H9 (cell line): ENCODE results near the gene SLC25A41. TPM values are rescaled to one million over a fixed set of nuclear protein-coding genes. Genes with fewer than 3 reads are reported as not detected.

Experiments
- DNase-seq: peaks from one replicate; pipeline ENCODE4 v3.0.0-alpha.2; 2017
- H2AFZ ChIP-seq: one replicate; pipeline ENCODE4 v1.6.1; 2013; ENCODE audit warnings: mild to moderate bottlenecking, low read length, control low read depth, moderate library complexity
- H2AK5ac ChIP-seq: 2 replicates; pipeline ENCODE4 v1.6.1; 2013; ENCODE audit warnings: low read length, control low read depth, mixed read lengths; ENCODE audit not compliant: insufficient read length
- H2BK120ac ChIP-seq: one replicate; pipeline ENCODE4 v1.6.1; 2013; ENCODE audit warnings: low read depth, mild to moderate bottlenecking, low read length, control low read depth, inconsistent platforms; ENCODE audit not compliant: poor library complexity, severe bottlenecking
- H2BK12ac ChIP-seq: 2 replicates; pipeline ENCODE4 v1.6.1; 2013; ENCODE audit warnings: low read length, control low read depth, mixed read lengths, low read depth; ENCODE audit not compliant: insufficient read length
- H2BK15ac ChIP-seq: 2 replicates; pipeline ENCODE4 v1.6.1; 2013; ENCODE audit warnings: low read depth, low read length, control low read depth
- H2BK20ac ChIP-seq: one replicate; pipeline ENCODE4 v1.6.1; 2013; ENCODE audit warnings: low read depth, mild to moderate bottlenecking, low read length, control low read depth, inconsistent platforms; ENCODE audit not compliant: poor library complexity, severe bottlenecking
- H2BK5ac ChIP-seq: 2 replicates; pipeline ENCODE4 v1.6.1; 2013; ENCODE audit warnings: low read length, control low read depth, mixed read lengths; ENCODE audit not compliant: insufficient read length
- H3K14ac ChIP-seq: 2 replicates; pipeline ENCODE4 v1.6.1; 2013; ENCODE audit warnings: low read length, control low read depth; ENCODE audit not compliant: insufficient read depth
- H3K18ac ChIP-seq: 2 replicates; pipeline ENCODE4 v1.6.1; 2013; ENCODE audit warnings: low read depth, mild to moderate bottlenecking, mixed read lengths, low read length, control low read depth; ENCODE audit not compliant: insufficient read length
- H3K23ac ChIP-seq: 2 replicates; pipeline ENCODE4 v1.6.1; 2013; ENCODE audit warnings: low read length, control low read depth, mixed read lengths, low read depth; ENCODE audit not compliant: insufficient read length
- H3K23me2 ChIP-seq: 2 replicates; pipeline ENCODE4 v1.6.1; 2013; ENCODE audit warnings: low read depth, mild to moderate bottlenecking, mixed read lengths, low read length, control low read depth; ENCODE audit not compliant: insufficient read length, poor library complexity, severe bottlenecking
- H3K27ac ChIP-seq: 2 replicates; pipeline ENCODE4 v1.5.1; 2013; ENCODE audit warnings: low read length, control low read depth, mixed read lengths, low read depth; ENCODE audit not compliant: insufficient read length
- H3K27me3 ChIP-seq: 2 replicates; pipeline ENCODE4 v1.6.1; 2013; ENCODE audit warnings: low read length, control low read depth, inconsistent platforms; ENCODE audit not compliant: insufficient read depth
- H3K4ac ChIP-seq: 2 replicates; pipeline ENCODE4 v1.6.1; 2013; ENCODE audit warnings: low read depth, mild to moderate bottlenecking, control low read depth, inconsistent platforms, low read length, moderate library complexity
- H3K4me1 ChIP-seq: 2 replicates; pipeline ENCODE4 v1.6.1; 2013; ENCODE audit warnings: low read length, control low read depth, inconsistent platforms; ENCODE audit not compliant: insufficient read depth
- H3K4me2 ChIP-seq: 2 replicates; pipeline ENCODE4 v1.6.1; 2013; ENCODE audit warnings: low read length, control low read depth, mixed read lengths; ENCODE audit not compliant: insufficient read length, insufficient read depth
- H3K56ac ChIP-seq: 2 replicates; pipeline ENCODE4 v1.6.1; 2013; ENCODE audit warnings: low read depth, mild to moderate bottlenecking, mixed read lengths, low read length, control low read depth; ENCODE audit not compliant: insufficient read length
- H3K79me1 ChIP-seq: 2 replicates; pipeline ENCODE4 v1.6.1; 2013; ENCODE audit warnings: low read depth, mild to moderate bottlenecking, moderate library complexity, low read length, control low read depth, inconsistent platforms; ENCODE audit not compliant: insufficient read depth, poor library complexity, severe bottlenecking
- H3K79me2 ChIP-seq: 2 replicates; pipeline ENCODE4 v1.6.1; 2013; ENCODE audit warnings: low read length, control low read depth, inconsistent platforms; ENCODE audit not compliant: insufficient read depth
- H3K9ac ChIP-seq: 2 replicates; pipeline ENCODE4 v1.6.1; 2013; ENCODE audit warnings: low read length, control low read depth, mixed read lengths; ENCODE audit not compliant: insufficient read length; ENCODE audit errors: extremely low read depth
- H3K9me3 ChIP-seq: one replicate; pipeline ENCODE4 v1.6.1; 2013; ENCODE audit warnings: low read depth, low read length, inconsistent platforms; ENCODE audit not compliant: control insufficient read depth
- H3T11ph ChIP-seq: one replicate; pipeline ENCODE4 v1.6.1; 2013; ENCODE audit warnings: mild to moderate bottlenecking, low read length, control low read depth, inconsistent platforms
- H4K20me1 ChIP-seq: one replicate; pipeline ENCODE4 v1.6.1; 2013; ENCODE audit not compliant: control insufficient read depth, insufficient read length, insufficient read depth
- H4K5ac ChIP-seq: 2 replicates; pipeline ENCODE4 v1.6.1; 2013; ENCODE audit warnings: low read depth, mild to moderate bottlenecking, mixed read lengths, low read length, control low read depth; ENCODE audit not compliant: insufficient read length
- H4K8ac ChIP-seq: replicated peaks from 2 replicates; pipeline ENCODE4 v1.6.1; 2013; ENCODE audit warnings: low read length, control low read depth, mixed read lengths, low read depth; ENCODE audit not compliant: insufficient read length
- H4K91ac ChIP-seq: 2 replicates; pipeline ENCODE4 v1.6.1; 2013; ENCODE audit warnings: low read depth, mild to moderate bottlenecking, moderate library complexity, mixed read lengths, low read length, control low read depth; ENCODE audit not compliant: insufficient read length
- H3K27ac Mint-ChIP-seq, 3 experiments: 2 replicates in 2 of 3; 3 replicates in 1 of 3; pipeline ENCODE4 v1.8.0; 2020 to 2021; ENCODE audit warnings: mixed read lengths in 3 of 3, mild to moderate bottlenecking in 1 of 3, moderate library complexity in 1 of 3
- H3K27me3 Mint-ChIP-seq: 2 replicates; pipeline ENCODE4 v1.8.0; 2021; ENCODE audit warnings: low read depth, mild to moderate bottlenecking, moderate library complexity, mixed read lengths
- H3K36me3 Mint-ChIP-seq, 3 experiments: 2 replicates in 2 of 3; 3 replicates in 1 of 3; pipeline ENCODE4 v1.8.0; 2020 to 2021; ENCODE audit warnings: low read depth in 3 of 3, mixed read lengths in 3 of 3; ENCODE audit not compliant: insufficient read depth in 1 of 3
- H3K4me1 Mint-ChIP-seq, 2 experiments: 2 replicates each; pipeline ENCODE4 v1.8.0; 2020; ENCODE audit warnings: mixed read lengths in 2 of 2
- H3K4me3 Mint-ChIP-seq, 2 experiments: 2 replicates in 1 of 2; 3 replicates in 1 of 2; pipeline ENCODE4 v1.8.0; 2020 to 2021; ENCODE audit warnings: mild to moderate bottlenecking in 2 of 2, mixed read lengths in 2 of 2, moderate library complexity in 1 of 2
- H3K9me3 Mint-ChIP-seq, 2 experiments: 2 replicates in 1 of 2; 3 replicates in 1 of 2; pipeline ENCODE4 v1.8.0; 2020; ENCODE audit warnings: mild to moderate bottlenecking in 2 of 2, mixed read lengths in 2 of 2, moderate library complexity in 1 of 2
- WGBS: extraction: QIAGEN DNeasy Blood & Tissue Kit; methylation state at CpG from one replicate; pipeline ENCODE4 v1.1.7; 2013; ENCODE audit warnings: missing lambda C conversion rate, low lambda C conversion rate, mixed read lengths; ENCODE audit not compliant: insufficient read length; ENCODE audit errors: extremely low coverage; 5-methylcytosine and 5-hydroxymethylcytosine counted together
- total RNA-seq: library from RNA; stranded (reverse); gene quantifications from 2 replicates; pipeline ENCODE4 v1.2.1, GENCODE V29; 2021
- TF ChIP-seq, protein P1 (sequence below): fragments of 200-600 bp; sonication (generic); conservative IDR thresholded peaks from 3 replicates; pipeline ENCODE4 v1.8.0; 2021; ENCODE audit warnings: antibody characterized with exemption, mild to moderate bottlenecking

The SLC25A41 gene
- total RNA-seq, 1 experiment from 2014 or later = 0.20 TPM

DNA sequence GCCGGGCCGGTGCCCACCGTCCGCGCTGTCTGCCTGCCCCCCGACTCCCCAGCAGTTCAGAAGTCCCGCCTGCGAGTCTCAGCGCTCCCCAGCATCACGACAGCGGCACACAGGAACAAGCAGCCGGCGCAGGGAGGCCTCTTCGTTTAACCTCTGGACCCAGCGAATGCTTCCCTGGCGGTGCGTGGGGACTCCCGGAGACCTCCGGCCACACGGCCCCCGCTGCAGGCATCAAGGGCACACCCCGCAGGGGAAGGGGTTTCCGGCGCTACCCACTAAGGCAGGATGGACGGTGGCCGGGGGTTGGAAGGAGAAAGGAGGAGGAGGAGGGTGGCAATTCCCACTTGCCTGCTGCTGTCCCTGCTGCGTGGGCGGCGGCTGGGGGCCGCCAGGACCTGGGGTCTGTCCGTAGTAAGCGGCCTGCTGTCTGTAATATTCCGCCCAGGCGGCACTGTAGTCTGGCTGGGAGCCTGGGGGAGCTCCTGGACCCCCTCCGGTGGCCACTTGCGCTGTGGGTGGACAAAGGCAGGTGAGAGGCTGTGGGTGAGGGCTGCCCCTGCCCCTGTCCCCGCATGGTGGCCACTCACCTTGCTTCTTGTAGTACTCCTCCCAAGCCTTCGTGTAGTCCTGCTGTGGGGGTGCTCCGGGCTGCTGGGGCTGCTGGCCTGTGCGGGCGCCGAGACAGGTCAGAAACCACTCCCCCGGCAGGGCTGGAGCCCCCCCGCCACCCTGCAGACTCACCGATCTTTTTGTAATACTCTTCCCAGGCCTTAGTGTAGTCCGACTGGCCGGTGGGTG is 18.6 kb downstream of the SLC25A41 start:
- peaks cover 3 to 21% of the 10 kb centered on the region in 2 experiments for H3K4me1 Mint-ChIP-seq
- no peaks in the 10 kb centered on the region for H3K23me2 ChIP-seq
- H3K14ac ChIP-seq = no peak overlapping the region
- no peak overlapping the region for H3K23ac ChIP-seq
- no peak overlapping the region for H2BK20ac ChIP-seq
- H3K4me3 Mint-ChIP-seq = 0 out of 5 replicates have a peak overlapping the region, but pooled peaks of 1 of the 2 experiments have one; percentile 26
- H3K27me3 Mint-ChIP-seq = no peaks in the 10 kb centered on the region
- H3K4ac ChIP-seq = no peak overlapping the region
- no peak overlapping the region for H2BK12ac ChIP-seq
- H3K36me3 Mint-ChIP-seq = peaks cover 30 to 68% (median 68%) of the 10 kb centered on the region in 3 experiments
- no peaks in the 10 kb centered on the region for H4K20me1 ChIP-seq
- peak overlapping the region in 1 of 3 experiments; percentile 95; a peak in 2 of 7 replicates for H3K27ac Mint-ChIP-seq
- H2AFZ ChIP-seq = no peak overlapping the region
- H3K9me3 ChIP-seq = no peaks in the 10 kb centered on the region
- no peak for DNase-seq
- WGBS = no CpG with 5 or more reads among the region's 47 CpGs
- H2BK5ac ChIP-seq = no peak overlapping the region
- TF ChIP-seq, protein P1, sequence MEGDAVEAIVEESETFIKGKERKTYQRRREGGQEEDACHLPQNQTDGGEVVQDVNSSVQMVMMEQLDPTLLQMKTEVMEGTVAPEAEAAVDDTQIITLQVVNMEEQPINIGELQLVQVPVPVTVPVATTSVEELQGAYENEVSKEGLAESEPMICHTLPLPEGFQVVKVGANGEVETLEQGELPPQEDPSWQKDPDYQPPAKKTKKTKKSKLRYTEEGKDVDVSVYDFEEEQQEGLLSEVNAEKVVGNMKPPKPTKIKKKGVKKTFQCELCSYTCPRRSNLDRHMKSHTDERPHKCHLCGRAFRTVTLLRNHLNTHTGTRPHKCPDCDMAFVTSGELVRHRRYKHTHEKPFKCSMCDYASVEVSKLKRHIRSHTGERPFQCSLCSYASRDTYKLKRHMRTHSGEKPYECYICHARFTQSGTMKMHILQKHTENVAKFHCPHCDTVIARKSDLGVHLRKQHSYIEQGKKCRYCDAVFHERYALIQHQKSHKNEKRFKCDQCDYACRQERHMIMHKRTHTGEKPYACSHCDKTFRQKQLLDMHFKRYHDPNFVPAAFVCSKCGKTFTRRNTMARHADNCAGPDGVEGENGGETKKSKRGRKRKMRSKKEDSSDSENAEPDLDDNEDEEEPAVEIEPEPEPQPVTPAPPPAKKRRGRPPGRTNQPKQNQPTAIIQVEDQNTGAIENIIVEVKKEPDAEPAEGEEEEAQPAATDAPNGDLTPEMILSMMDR = no peak
- no peaks in the 10 kb centered on the region for H3K27me3 ChIP-seq
- H4K8ac ChIP-seq = no peak overlapping the region
- H3K56ac ChIP-seq = no peak overlapping the region
- H3K9ac ChIP-seq = no peak overlapping the region
- H2BK120ac ChIP-seq = no peak overlapping the region
- H3K18ac ChIP-seq = no peak overlapping the region
- no peak overlapping the region for H3T11ph ChIP-seq
- no peak overlapping the region for H4K91ac ChIP-seq
- peaks cover 3% of the 10 kb centered on the region for H3K79me1 ChIP-seq
- H3K27ac ChIP-seq = no peak overlapping the region
- no peaks in the 10 kb centered on the region; a peak in 1 of 5 replicates for H3K9me3 Mint-ChIP-seq
- H3K4me2 ChIP-seq = no peak overlapping the region
- H3K79me2 ChIP-seq = peaks cover 3% of the 10 kb centered on the region; the same call in 1 of the 2 replicates
- no peaks in the 10 kb centered on the region for H3K4me1 ChIP-seq
- no peak overlapping the region for H4K5ac ChIP-seq
- no peak overlapping the region for H2AK5ac ChIP-seq
- no peak overlapping the region for H2BK15ac ChIP-seq
